Measurements from ENCODE around the gene IFT172.

Gene IFT172

DNA sequence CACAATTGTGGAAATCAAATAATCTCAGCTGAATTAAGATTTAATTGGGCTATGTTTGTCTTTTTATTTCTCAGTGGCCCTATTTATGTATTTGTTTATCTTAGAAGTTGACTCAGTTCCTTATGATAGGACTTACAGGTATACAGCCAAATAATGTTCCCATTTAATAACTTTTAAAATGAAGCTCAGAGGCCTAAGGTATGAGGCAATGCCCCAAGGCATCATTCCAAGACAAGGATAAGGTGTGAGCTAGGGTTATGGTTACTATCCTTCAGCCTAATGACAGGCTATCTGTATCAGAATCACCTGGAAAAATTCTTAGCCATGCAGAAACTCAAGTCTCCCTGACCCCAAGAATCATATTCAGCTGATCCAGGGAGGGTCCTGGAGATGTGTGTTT, 68.5 kb downstream of the IFT172 start:
- no peak for FAIRE-seq

- FAIRE-seq = no peak
Observed at GRCh38 chr2:27416151-27416550, 73.4 kb downstream of the IFT172 start.

- FAIRE-seq = no peak
Observed at GRCh38 chr2:27412419-27413152, 77.0 kb downstream of the IFT172 start.

DNA sequence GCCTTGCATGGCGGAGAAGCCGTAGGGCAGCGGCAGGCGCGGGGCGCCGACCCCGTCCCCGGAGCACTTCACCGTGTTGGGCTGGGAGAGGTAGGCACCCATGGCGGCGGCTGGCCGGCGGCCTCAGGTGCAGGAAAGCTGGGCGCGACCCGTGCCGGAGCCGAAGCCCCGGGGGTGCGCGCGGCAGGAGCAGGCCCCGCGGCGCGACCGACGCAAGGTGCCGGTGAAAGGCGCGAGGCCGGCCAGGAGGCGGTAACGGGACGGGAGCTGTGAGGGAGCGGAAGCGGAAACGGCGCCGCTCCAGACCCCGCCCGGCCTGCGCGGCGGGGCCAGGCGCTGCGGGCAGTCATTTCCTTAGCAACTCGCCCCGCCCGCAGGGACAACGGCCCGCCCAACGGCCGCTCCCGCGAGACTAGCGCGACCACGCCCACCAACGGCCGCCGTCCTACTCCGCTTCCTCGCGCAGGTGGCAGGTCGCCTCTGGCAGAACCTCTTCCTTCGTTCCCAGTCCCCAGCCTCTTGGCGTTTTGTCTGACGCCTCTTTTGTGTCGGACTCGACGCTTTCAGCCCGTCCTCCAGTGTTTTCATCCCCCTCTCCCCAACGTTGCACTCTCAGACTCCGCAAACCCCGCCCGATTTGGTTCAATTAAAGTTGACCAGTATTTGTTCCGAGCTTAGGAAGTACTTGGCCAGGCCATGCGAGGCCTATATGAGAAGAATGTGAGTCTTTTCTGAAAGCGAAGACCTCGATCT, 80.0 kb downstream of the IFT172 start, which contains the start of gene PPM1G:
PPM1G (minus strand) TSS at position 271 of the 753 bp plus-strand sequence; CDS start at position 102, 169 bp downstream.
- FAIRE-seq = no peak

DNA sequence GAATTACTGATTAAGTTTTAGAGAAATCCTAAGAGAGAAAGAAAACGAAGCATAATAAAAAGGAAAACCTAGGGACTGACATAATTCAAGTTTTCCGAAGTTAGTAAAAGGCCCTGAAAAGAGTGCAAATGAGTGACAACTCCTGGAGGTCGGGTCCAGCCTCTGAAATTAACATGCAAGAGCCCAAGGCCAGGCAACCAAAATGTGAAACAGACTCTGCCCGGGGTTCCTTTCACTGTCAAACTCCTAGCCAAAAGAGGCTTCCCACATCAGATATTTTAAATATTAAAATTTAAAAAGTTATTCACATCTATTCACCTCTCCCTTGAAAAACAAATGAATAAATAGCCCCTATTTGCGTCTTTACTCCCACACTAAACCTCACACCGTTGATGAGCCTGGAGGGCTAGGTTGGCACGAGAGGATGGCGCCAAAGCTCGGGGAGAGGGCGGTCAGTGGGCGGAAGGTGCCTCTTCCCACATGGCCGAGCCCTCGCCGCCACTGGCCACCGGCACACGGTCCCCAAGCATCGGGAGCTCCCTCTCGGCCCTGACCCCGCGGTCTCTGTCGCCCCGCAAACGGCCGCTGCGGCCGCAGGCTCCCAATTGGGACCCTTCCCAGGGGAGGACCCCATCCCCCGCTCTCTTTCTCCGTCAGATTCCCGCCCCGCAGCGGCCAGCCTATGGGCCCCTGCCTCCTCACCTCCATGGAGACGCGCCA, 80.8 kb downstream of the IFT172 start:
- no peak for FAIRE-seq

DNA sequence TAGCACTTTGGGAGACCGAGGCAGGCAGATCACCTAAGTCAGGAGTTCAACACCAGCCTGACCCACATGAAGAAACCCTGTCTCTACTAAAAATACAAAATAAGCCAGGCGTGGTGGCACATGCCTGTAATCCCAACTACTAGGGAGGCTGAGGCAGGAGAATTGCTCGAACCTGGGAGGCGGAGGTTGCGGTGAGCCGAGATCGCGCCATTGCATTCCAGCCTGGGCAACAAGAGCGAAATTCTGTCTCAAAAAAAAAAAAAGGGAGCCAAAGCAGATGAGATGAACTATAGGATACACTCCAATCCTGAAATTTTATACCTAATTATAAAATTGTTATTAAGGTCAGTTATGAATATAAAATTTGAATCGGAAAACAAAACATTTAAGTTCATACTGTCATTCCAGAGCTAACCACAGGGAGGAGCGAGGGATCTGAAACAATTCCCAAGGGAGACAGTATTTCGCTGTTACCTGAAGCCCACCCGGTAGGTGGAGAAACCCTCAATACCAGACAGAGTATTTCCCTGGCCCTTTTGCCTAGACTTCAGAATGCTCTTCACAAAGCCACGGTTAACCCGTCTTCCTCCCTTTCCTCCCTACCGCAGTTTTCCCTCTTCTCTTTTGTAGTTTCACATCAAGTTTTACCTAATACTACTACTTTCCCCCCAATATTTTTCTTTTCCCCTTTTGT, 81.6 kb downstream of the IFT172 start:
- FAIRE-seq = peak; percentile 90

- FAIRE-seq = no peak
Observed at GRCh38 chr2:27400348-27401135, 89.0 kb downstream of the IFT172 start.

DNA sequence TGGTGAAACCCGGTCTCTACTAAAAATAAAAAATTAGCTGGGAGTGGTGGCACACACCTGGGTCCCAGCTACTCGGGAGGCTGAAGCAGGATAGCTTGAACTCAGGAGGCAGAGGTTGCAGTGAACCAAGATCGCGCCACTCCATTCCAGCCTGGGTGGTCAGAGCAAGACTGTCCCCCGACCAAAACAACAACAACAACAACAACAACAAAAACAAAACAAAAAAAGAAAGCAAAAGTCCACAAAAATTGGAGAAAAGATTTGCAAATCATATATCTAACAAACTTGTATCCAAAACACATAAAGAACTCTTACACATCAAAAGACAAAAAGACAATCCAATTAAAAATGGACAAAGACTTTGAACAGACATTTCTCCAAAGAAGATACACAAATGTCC, 90.6 kb downstream of the IFT172 start:
- FAIRE-seq = no peak
